Measurements from ENCODE around the gene BTBD1.

DNA sequence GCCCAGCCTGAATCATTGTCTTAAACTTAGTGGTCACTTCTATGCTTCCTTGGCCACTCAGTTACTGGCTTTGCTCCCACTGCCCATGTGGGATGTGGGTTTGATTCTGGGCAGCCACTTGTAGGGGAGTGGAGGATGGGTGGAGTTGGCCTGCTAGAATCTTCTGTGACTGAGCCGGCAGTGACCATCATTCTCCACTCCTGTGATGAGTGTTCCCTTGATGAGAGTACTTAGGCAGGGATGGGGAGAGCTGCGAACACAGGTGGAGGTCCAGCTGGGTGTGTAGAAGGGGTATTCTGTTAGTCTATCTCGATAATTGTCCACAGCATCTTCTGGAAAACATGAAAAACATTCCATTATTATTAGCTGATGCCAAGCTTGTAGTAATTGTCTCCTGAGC lies 48.4 kb upstream of the BTBD1 start:
- TF ChIP-seq POLR2AphosphoS5 (IDR thresholded peaks at IDR 0.05; ENCODE audit: low read depth, low read length) (no peak), TAF1 (IDR thresholded peaks at IDR 0.05; ENCODE audit: borderline replicate concordance, low read depth, low read length) (no peak), RXRA (IDR thresholded peaks at IDR 0.05; ENCODE audit: borderline replicate concordance, low read depth) (no peak), FOXJ3 (CRISPR knock-in tag; IDR thresholded peaks at IDR 0.05) (no peak), EZH2phosphoT487 (IDR thresholded peaks at IDR 0.05; ENCODE audit: borderline replicate concordance, low read depth) (no peak), ELF1 (IDR thresholded peaks at IDR 0.05) (no peak), MEF2A (IDR thresholded peaks at IDR 0.05; ENCODE audit: borderline replicate concordance, low read depth) (no peak), CHD2 (IDR thresholded peaks at IDR 0.05; ENCODE audit: low read length, partially characterized antibody) (no peak)
- TF ChIP-seq, protein P1, sequence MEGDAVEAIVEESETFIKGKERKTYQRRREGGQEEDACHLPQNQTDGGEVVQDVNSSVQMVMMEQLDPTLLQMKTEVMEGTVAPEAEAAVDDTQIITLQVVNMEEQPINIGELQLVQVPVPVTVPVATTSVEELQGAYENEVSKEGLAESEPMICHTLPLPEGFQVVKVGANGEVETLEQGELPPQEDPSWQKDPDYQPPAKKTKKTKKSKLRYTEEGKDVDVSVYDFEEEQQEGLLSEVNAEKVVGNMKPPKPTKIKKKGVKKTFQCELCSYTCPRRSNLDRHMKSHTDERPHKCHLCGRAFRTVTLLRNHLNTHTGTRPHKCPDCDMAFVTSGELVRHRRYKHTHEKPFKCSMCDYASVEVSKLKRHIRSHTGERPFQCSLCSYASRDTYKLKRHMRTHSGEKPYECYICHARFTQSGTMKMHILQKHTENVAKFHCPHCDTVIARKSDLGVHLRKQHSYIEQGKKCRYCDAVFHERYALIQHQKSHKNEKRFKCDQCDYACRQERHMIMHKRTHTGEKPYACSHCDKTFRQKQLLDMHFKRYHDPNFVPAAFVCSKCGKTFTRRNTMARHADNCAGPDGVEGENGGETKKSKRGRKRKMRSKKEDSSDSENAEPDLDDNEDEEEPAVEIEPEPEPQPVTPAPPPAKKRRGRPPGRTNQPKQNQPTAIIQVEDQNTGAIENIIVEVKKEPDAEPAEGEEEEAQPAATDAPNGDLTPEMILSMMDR (IDR thresholded peaks at IDR 0.05) = no peak
- TF ChIP-seq, protein P2, sequence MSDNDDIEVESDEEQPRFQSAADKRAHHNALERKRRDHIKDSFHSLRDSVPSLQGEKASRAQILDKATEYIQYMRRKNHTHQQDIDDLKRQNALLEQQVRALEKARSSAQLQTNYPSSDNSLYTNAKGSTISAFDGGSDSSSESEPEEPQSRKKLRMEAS (IDR thresholded peaks at IDR 0.05; ENCODE audit: low read depth) = no peak
